ENCODE results near the gene NF1.

NF1 gene

DNA sequence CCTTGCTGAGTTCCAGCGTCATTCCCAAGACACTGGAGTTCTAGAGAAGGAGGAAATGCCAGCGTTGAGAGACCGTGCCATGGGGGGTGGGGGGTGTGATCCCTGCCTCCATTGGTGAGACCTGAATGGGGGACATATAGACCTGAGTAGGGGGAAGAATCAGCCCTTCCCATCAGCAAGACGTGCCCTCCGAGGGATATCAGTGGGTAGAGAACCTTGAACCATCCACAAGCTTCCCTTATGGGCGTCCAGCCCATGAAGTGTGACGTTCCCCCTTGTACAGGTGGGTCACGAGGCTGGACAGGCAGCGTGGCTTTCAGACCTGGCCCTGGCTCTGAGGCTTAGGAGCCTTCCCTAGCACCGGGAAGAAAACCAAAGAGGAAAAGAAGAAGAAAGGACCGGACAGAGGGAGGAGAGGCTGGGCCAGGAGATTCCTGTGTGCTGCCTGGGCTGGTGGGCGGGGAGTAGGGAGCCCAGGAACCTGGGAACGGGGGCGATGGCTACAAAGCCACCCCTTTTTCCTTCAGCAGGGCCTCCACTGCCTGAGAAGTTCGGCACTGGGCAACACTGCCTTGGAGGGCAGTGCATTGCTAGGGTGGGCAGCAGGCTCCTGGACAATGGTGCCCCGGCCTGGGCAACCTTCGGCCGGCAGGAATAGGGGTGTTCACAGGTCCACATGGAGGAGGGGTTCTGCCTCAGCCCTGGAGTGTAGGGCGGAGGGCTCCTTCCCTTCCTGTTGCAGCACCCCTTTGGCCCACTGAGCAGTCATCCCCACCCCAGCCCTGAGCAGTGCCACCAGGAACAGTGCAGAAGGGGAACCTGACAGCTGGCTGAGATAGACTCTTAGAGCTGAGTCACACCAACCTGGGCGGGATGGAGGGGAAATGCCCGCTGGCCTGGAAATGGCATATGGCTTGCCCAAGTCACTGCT, 303.9 kb downstream of the NF1 start:
- no peak for DNase-seq (ENCODE audit: low read depth in 2 of 2)
- TF ChIP-seq, protein P1, sequence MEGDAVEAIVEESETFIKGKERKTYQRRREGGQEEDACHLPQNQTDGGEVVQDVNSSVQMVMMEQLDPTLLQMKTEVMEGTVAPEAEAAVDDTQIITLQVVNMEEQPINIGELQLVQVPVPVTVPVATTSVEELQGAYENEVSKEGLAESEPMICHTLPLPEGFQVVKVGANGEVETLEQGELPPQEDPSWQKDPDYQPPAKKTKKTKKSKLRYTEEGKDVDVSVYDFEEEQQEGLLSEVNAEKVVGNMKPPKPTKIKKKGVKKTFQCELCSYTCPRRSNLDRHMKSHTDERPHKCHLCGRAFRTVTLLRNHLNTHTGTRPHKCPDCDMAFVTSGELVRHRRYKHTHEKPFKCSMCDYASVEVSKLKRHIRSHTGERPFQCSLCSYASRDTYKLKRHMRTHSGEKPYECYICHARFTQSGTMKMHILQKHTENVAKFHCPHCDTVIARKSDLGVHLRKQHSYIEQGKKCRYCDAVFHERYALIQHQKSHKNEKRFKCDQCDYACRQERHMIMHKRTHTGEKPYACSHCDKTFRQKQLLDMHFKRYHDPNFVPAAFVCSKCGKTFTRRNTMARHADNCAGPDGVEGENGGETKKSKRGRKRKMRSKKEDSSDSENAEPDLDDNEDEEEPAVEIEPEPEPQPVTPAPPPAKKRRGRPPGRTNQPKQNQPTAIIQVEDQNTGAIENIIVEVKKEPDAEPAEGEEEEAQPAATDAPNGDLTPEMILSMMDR (IDR thresholded peaks at IDR 0.05; ENCODE audit: low read depth, low read length): no peak
- H3K4me3 ChIP-seq (replicated peaks in 1 of 2; ENCODE audit: low read depth in 2 of 2, low read length in 2 of 2): no peak overlapping the region

DNA sequence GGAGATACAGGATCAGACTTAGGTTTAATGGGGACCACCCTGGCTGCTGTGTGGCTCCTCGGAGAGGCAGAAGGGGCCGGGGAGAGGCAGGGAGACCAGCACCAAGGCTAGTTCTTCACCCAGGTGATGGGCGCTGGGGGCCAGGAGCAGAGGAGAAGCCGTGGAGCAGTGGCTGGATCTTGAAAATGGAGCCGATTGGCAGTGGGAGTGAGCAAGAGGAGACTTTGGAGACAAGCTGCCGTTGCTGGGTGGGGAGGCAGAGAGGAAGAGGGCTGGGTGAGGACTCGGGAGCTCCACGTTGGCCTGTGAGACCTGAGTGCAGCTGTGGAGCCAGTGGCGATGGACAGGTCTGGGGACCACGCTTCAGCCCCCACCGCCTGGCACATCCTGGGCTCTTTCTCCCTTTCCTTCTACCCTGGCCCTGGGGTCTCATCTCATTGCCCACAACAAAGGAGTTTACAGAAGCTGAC, 305.7 kb downstream of the NF1 start:
- no peak for DNase-seq (ENCODE audit: low read depth in 2 of 2)
- no peak overlapping the region for H3K4me3 ChIP-seq (replicated peaks in 1 of 2; ENCODE audit: low read depth in 2 of 2, low read length in 2 of 2)
- TF ChIP-seq, protein P1 (IDR thresholded peaks at IDR 0.05; ENCODE audit: low read depth, low read length): no peak

DNA sequence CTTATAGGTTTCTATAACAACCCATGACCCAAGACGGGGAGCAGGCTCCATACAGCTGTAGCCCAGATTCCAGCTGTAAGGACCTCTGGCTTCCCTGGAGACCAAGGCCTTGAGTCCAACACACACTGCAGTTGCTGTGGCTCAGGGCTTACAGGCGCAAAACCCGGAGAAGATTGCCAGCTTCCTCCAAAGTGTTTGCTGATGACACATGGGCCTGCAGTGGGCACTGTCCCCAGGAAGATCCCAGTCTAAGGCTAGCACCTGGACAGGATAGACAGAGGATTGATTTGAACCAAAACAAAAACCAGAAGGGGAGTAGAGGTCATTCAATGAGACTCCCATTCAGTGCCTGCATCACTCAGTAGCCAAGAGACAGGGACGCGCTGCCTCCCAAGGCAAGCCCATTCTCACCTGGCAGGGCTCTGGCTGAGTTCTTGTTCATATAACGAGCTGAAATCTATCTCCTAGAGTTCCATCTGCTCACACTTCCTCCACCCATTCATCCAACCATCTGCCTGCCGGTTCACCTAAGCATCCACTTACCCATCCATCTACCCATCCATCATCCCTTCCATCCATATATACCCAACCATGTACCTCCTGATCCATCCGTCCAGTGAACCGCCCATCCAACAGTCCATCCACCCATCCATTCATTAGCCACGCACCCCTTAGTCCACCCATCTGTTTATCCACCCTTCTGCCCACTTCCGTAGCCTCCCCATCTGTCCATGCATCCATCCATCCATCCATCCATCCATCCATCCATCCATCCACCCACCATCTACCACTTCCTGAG, 306.9 kb downstream of the NF1 start:
- H3K4me3 ChIP-seq (replicated peaks in 1 of 2; ENCODE audit: low read depth in 2 of 2, low read length in 2 of 2): no peak overlapping the region
- DNase-seq (ENCODE audit: low read depth in 2 of 2): no peak
- TF ChIP-seq, protein P1 (IDR thresholded peaks at IDR 0.05; ENCODE audit: low read depth, low read length): no peak

DNA sequence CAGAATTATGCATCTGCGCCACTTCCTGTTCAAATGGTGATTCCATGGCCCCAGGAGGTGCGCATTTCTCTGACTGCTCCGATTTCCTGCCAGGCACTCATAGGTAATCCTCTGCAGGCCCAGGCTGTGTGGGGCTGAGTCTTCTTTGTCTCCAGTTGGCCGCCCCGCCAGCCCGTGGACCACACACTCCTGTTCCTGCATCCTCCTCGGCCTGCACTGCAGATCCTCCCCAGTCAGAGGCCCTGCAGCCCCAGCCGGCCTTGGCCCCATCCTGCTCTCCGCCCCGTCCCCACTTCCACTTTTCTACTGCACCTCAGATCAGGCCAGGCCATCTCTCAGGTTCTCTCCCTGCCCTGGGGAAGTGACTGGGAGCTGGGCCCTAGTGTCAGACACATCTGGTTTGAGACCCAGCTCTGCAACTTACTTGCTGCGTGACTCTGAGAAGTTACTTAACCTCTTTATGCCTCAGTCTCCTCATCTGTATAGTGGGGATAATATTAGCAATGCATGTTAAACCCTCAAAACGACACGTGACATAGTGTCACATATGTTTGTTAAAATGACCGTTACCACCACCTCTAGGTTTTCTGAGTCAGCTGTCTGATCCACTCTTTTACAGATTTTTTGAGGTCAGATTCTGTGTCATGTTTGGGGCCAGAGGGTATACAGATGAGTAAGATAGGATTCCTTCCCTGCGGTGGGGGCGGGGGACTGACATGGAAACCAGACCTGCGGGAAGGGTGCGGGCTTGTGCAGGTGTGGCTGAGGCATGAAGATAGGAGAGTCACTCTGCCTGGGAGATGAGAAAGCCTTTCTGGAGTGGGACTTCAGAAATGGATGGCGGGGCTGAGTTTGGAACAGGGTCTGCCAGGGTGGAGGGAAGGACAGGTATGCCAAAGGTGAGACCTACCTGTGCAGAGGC, 309.5 kb downstream of the NF1 start:
- TF ChIP-seq, protein P1 (IDR thresholded peaks at IDR 0.05; ENCODE audit: low read depth, low read length): no peak
- no peak overlapping the region for H3K4me3 ChIP-seq (replicated peaks in 1 of 2; ENCODE audit: low read depth in 2 of 2, low read length in 2 of 2)
- no peak for DNase-seq (ENCODE audit: low read depth in 2 of 2)

DNA sequence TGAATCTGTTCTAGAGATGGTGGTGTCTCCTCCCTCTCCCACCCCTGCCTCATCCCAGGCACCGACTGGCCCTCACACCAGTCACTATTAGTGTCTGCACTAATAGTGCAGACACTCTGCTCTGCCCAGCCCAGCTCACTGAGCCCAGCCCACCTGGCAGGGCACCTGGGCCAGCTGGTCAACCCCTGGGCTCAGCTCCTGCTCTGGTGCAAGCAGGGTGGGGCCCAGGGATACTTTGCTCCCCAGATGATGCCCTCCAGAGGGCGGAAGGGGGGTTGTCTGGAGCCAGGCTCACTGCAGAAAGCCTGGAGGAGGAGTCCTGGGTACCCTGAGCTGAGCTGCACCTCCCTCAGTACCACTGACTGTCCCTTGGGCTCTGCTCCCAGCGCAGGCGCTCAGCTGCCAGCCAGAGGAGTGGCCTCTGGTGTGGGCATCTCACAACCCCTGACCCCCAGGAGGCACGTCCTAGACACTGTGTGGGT, 311.2 kb downstream of the NF1 start:
- no peak for DNase-seq (ENCODE audit: low read depth in 2 of 2)
- TF ChIP-seq, protein P1 (IDR thresholded peaks at IDR 0.05; ENCODE audit: low read depth, low read length): no peak
- no peak overlapping the region for H3K4me3 ChIP-seq (replicated peaks in 1 of 2; ENCODE audit: low read depth in 2 of 2, low read length in 2 of 2)

DNA sequence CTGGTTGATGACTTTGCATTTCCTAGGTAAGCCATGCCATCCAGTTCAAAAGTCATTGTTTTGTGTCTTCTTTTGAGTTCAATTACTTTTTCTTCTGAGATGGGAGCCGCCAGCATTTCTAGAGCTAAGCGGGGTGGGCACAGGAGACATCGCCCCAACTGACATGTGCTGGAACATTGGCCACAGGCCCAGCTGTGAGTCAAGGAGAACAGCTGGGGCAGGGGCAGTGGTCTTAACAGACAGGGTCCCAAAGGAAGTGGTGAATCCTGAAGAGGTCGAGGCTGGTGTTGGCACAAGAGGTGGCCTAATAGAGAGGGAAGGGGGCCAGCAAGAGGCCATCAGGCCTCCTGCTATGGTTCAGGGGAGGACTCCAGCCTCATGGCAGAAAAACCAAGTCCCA, 313.8 kb downstream of the NF1 start:
- no peak for DNase-seq (ENCODE audit: low read depth in 2 of 2)
- TF ChIP-seq, protein P1 (IDR thresholded peaks at IDR 0.05; ENCODE audit: low read depth, low read length): no peak
- no peak overlapping the region for H3K4me3 ChIP-seq (replicated peaks in 1 of 2; ENCODE audit: low read depth in 2 of 2, low read length in 2 of 2)

Measured in cardiac fibroblast (primary cell).